H1 (cell line): ENCODE results near the gene MACROD2.

Experiments
- ATF3 ChIP-seq: IDR thresholded peaks from 2 replicates; pipeline ENCODE4 v1.6.1; 2011; ENCODE audit warnings: low read depth, mild to moderate bottlenecking, low read length; ENCODE audit not compliant: insufficient read depth
- CTCF ChIP-seq, 3 experiments: IDR thresholded peaks; 1 replicate in 2 of 3; 2 replicates in 1 of 3; pipeline versions ENCODE4 v1.5.1 to v1.6.1; 2011; ENCODE audit warnings: low read length in 3 of 3, mild to moderate bottlenecking in 3 of 3, inconsistent platforms in 2 of 3, low read depth in 1 of 3, moderate library complexity in 1 of 3; ENCODE audit not compliant: insufficient read depth in 1 of 3; ENCODE audit errors: control extremely low read depth in 1 of 3
- EP300 ChIP-seq, 2 experiments: IDR thresholded peaks; 1 replicate in 1 of 2; 2 replicates in 1 of 2; pipeline ENCODE4 v1.6.1; 2011 to 2012; ENCODE audit warnings: low read depth in 2 of 2, low read length in 2 of 2, mild to moderate bottlenecking in 2 of 2, borderline replicate concordance in 1 of 2, inconsistent platforms in 1 of 2, moderate library complexity in 1 of 2
- EZH2 ChIP-seq: fragments of 200-600 bp; sonication (generic); IDR thresholded peaks from 2 replicates; pipeline ENCODE4 v1.7.1; 2012; ENCODE audit warnings: low read depth, mild to moderate bottlenecking, moderate library complexity, low read length, inconsistent platforms; ENCODE audit not compliant: severe bottlenecking
- POLR2A ChIP-seq, 2 experiments: IDR thresholded peaks; 1 replicate in 1 of 2; 2 replicates in 1 of 2; pipeline ENCODE4 v1.6.1; 2011; ENCODE audit warnings: low read depth in 2 of 2, low read length in 2 of 2, mild to moderate bottlenecking in 2 of 2; ENCODE audit errors: control extremely low read depth in 1 of 2
- POLR2AphosphoS5 ChIP-seq: IDR thresholded peaks from 2 replicates; pipeline ENCODE4 v1.6.1; 2011; ENCODE audit warnings: low read depth, low read length
- SIX5 ChIP-seq: IDR thresholded peaks from 2 replicates; pipeline ENCODE4 v1.6.1; 2011; ENCODE audit warnings: mild to moderate bottlenecking, low read depth, low read length

GRCh38 chr20:16027686-16028085 lies 2032.4 kb downstream of the MACROD2 start:
- TF ChIP-seq POLR2AphosphoS5 (no peak), EP300 (IDR thresholded peaks at IDR 0.05; ENCODE audit: borderline replicate concordance in 1 of 2, low read depth in 2 of 2, low read length in 2 of 2) (no peak), EZH2 (no peak), CTCF (IDR thresholded peaks at IDR 0.05; ENCODE audit: control extremely low read depth in 1 of 3, insufficient read depth in 1 of 3, low read depth in 1 of 3, low read length in 3 of 3) (no peak), ATF3 (no peak), POLR2A (IDR thresholded peaks at IDR 0.05; ENCODE audit: control extremely low read depth in 1 of 2, low read depth in 2 of 2, low read length in 2 of 2) (no peak), SIX5 (no peak)
